ENCODE results near the gene BBOF1.

- TF ChIP-seq CTCF (IDR thresholded peaks at IDR 0.05; ENCODE audit: control extremely low read depth in 1 of 3, insufficient read depth in 1 of 3, low read depth in 1 of 3, low read length in 3 of 3) (no peak), CHD1 (IDR thresholded peaks at IDR 0.05; ENCODE audit: low read depth, low read length) (no peak), JUN (IDR thresholded peaks at IDR 0.05; ENCODE audit: low read depth, low read length) (no peak), ATF3 (IDR thresholded peaks at IDR 0.05; ENCODE audit: insufficient read depth, low read depth, low read length) (no peak), BCL11A (IDR thresholded peaks at IDR 0.05; ENCODE audit: low read depth in 2 of 2, low read length in 2 of 2) (no peak), SRF (IDR thresholded peaks at IDR 0.05; ENCODE audit: low read depth, low read length) (no peak), EZH2 (IDR thresholded peaks at IDR 0.05; ENCODE audit: low read depth, low read length, severe bottlenecking) (no peak), SP1 (IDR thresholded peaks at IDR 0.05; ENCODE audit: low read depth, low read length) (no peak), MAFK (IDR thresholded peaks at IDR 0.05; ENCODE audit: low read depth, low read length) (no peak), CHD2 (IDR thresholded peaks at IDR 0.05; ENCODE audit: low read length) (no peak)
Observed at GRCh38 chr14:74049876-74050495, 30.8 kb downstream of the BBOF1 start.
